GM20000 (cell line): ENCODE measurements around the gene ECI1.

Experiments used
- DNase-seq: peaks from one replicate; pipeline ENCODE4 v3.0.0; 2012; ENCODE audit warnings: low spot score
- TF ChIP-seq, protein P1 (sequence below): IDR thresholded peaks from 2 replicates; pipeline ENCODE4 v1.5.1; 2012; ENCODE audit warnings: mild to moderate bottlenecking, control low read depth; ENCODE audit errors: extremely low read depth, missing control alignments

Gene ECI1

DNA sequence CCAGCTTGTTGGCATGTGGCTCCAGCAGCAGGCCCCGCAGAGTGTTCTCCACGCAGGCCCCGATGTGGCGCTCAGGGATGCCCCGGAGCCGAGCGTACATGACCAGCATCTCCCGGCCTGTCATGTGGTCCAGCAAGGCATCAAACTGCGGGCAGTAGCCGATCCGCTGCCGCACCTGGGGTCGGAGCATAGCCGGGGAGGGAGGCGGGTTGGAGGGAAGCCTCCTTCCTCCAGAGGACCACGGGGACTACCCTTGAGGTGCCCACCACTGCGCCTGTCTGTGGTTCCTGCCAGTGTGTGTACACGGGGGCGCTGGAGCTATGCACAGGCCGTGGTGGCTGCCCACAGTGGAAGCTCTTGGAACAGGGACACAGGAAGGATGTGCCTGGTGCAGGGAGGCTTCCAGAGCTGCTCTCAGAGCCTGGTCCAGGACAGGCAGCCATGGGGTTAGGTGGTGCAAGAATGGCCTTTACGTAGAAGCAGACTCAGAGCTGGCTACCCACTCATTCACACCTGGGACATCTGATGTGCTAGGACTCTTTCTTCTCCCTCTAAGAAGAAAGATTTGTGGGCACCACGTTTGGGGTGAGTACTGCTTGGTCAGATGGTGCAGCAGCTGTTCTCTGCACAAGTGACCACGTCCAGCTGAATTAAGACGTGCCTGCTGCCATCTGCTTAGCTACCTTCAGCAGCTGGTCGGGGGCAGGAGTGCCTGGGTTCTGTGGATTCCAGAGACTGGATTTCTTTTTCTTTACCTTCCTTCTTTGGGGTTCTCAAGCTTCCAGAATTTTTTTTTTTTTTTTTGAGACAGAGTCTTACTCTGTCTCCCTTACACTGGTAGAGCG, 27.8 kb upstream of the ECI1 start:
- DNase-seq: no peak
- TF ChIP-seq, protein P1, sequence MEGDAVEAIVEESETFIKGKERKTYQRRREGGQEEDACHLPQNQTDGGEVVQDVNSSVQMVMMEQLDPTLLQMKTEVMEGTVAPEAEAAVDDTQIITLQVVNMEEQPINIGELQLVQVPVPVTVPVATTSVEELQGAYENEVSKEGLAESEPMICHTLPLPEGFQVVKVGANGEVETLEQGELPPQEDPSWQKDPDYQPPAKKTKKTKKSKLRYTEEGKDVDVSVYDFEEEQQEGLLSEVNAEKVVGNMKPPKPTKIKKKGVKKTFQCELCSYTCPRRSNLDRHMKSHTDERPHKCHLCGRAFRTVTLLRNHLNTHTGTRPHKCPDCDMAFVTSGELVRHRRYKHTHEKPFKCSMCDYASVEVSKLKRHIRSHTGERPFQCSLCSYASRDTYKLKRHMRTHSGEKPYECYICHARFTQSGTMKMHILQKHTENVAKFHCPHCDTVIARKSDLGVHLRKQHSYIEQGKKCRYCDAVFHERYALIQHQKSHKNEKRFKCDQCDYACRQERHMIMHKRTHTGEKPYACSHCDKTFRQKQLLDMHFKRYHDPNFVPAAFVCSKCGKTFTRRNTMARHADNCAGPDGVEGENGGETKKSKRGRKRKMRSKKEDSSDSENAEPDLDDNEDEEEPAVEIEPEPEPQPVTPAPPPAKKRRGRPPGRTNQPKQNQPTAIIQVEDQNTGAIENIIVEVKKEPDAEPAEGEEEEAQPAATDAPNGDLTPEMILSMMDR: no peak

DNA sequence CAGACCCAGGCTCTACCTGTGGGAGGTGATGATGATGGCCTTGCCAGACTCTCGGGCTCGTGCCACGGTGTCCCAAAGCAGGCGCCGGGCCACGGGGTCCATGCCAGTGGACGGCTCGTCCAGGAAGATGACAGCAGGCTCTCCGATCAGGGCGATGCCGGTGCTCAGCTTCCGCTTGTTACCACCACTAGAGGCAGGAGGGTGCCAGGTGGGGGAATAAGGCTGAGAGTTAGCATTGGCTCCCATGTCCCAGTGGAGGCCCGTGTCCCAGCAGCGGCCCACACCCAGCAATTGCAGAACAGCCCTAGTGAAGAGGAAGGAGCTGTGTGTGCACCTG, 26.9 kb upstream of the ECI1 start:
- DNase-seq: no peak
- TF ChIP-seq, protein P1: no peak

DNA sequence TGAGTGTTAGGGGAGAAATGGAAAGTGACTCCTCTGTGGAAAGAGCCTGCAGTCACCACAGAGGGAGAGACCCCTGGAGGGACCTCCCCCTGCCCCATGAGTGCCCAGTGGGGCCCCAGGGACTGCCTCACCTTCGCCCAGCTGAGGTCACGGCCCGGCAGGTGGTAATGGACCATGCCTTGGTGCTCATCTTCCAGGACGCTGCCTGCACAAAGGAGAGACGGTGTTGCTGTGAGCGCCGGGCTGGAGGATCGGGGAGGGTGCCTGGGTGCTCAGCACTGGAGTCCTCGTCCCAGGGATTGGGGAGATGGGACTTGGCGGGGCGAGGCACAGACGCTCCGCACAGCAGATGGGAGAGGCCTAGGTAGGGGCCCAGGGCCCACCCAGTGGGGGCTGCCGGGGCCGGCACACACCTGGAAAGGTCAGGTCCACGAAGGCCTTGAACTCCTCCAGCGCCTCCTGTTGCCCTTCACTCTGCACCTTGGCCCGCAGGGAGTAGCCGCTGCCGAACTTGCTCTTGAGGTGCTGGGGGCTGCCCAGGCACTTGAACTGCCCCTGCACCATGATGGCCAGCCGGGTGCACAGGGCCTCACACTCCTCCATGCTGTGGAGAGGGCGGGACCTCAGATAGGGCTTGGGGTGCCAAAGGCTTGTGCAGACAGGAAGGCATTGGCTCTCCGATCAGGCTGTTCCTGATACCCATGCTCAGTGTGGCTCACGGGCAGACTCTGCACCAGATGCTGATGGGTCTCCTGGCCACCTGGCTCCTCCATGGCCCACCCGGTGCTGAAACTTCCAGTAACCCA, 26.3 kb upstream of the ECI1 start:
- DNase-seq: no peak
- TF ChIP-seq, protein P1: no peak

DNA sequence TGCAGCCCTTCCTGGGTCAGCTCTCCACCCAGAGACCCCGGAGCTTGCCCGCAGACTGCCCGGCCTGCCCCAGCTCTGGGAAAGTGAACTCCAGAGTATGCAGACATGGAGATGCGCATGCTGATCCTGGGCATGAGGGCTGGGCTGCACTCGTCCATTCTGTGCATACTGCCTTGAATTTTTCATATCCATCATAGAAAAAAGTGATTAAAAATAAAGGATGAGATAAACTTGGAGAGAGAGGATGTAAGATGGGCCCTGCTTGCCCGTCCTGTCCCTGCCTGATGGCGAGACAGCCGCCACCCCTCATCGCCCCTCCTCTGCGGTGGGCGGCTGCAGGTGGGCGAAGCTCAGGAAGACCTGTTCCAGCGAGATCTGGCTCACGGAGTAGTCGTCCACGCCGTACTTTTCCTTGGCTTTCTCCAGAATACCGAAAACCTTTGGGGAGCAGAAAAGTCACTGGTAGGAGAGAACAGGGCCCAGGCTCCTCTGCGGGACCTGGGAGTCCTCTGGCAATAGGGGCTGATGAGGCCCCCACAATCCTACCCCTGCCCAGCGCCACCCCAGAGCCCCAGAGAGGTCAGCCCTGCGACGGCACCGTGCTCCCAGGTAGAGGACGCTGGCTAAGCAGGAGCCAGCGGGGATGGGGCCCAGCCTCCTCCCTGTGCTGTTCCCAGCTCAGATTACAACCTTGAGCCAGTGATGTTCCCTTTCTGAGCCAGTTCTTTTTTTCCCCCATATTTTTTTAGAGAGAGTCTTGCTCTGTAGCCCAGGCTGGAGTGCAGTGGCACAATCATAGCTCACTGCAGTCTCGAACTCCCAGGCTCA, 25.2 kb upstream of the ECI1 start:
- DNase-seq: no peak
- TF ChIP-seq, protein P1: no peak

DNA sequence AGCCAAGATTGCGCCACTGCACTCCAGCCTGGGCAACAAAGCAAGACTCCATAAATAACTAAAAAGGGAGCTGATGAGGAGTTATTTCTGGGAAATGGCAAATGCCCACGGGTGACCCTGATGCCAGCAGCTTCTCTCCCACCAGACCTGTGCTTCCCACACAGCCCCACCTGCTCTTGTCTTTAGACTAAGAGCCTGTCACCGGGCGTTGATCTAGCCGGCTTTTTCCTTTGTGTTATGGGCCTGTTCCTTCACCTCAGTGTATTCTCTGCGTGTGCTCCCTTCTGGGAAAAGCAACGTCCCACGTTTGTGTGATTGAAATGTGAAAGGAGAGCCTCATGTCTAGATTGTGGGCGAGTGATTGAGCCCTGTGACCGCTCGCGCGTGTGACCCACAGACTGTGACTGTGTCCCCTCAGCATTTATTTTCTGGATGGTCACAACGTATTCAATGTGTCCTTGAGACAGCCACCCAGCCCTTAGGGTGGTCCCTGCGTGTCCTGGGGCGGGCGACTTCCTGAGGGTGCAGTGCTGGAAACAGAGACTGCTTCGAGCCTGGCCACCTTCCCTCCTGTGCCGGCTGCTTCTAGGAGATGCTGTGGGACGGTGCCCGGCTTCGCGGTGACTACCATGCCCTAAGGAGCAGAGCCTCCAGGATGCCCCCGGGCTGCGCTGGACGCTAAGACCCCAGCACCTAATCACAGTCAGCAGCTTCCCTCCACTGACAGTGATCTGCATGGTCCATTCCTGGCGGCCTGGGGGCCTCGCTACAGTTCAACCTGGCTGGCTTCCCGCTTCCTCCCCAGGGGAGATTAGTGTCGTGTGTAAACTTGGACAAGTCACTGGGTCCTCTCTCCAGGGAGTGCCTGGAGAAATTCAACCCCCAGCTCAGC, 24.3 kb upstream of the ECI1 start:
- TF ChIP-seq, protein P1: no peak
- DNase-seq: no peak

DNA sequence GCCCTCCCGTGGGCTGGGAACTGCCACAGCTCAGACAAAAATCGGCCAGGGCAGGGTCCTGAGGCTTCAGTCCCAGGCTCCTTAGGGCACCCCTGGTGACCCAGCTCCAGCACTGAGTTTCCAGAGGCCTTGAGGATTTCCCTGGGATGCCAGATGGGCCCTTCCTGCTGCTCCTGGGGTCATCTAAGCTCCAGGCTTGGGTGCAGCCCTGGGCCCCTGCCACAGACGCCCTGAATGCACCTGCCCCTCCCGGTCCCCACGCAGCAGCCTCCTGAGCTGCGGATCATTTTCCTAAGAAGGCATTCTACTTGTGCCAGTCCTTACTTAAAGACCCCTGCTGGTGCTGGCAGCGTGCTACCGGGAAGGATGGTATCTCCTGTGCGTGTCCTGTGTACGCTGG, 22.5 kb upstream of the ECI1 start:
- no peak for DNase-seq
- TF ChIP-seq, protein P1: no peak
